HEK293T (cell line): ENCODE data around the gene COA1.

Source experiments
- BHLHE40 ChIP-seq: fragments of 450-650 bp; IDR thresholded peaks from 2 replicates; pipeline ENCODE4 v1.6.1; 2016; ENCODE audit warnings: mild to moderate bottlenecking, moderate library complexity, borderline replicate concordance
- CTBP1 ChIP-seq: fragments of 450-650 bp; IDR thresholded peaks from 2 replicates; pipeline ENCODE4 v1.6.1; 2016; ENCODE audit warnings: borderline replicate concordance
- ELF4 ChIP-seq: fragments of 450-650 bp; IDR thresholded peaks from 2 replicates; pipeline ENCODE4 v1.6.1; 2017; ENCODE audit warnings: antibody characterized with exemption
- FOXA1 ChIP-seq: fragments of 450-650 bp; IDR thresholded peaks from 2 replicates; pipeline ENCODE4 v1.6.1; 2016; ENCODE audit warnings: mild to moderate bottlenecking
- SP1 ChIP-seq: fragments of 450-650 bp; IDR thresholded peaks from 2 replicates; pipeline ENCODE4 v1.6.1; 2017
- SUZ12 ChIP-seq: fragments of 450-650 bp; IDR thresholded peaks from 2 replicates; pipeline ENCODE4 v1.6.1; 2016; ENCODE audit warnings: mild to moderate bottlenecking
- TF ChIP-seq, protein P1 (sequence below): fragments of 450-650 bp; IDR thresholded peaks from 2 replicates; pipeline ENCODE4 v1.6.1; 2016

DNA sequence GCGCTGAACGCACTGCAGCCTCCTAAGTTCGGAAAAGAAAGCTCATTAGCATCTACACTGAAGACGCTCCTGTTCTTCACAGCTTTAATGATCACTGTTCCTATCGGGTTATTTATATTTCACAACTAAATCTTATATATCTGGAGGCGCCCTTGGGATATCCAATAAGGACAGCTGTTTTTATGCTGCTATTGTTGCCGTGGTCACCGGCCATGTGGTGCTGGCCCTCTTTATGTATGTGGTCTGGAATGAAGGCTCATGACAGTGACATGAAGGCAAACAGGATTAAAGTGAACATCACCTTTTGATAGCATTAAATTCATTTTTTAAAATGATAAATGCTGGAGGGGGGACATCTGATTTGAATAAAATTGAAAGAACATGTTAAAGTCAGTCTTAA lies 38.0 kb upstream of the COA1 start:
- TF ChIP-seq FOXA1 (no peak), SP1 (no peak), CTBP1 (no peak), BHLHE40 (no peak), ELF4 (no peak), SUZ12 (no peak)
- TF ChIP-seq, protein P1, sequence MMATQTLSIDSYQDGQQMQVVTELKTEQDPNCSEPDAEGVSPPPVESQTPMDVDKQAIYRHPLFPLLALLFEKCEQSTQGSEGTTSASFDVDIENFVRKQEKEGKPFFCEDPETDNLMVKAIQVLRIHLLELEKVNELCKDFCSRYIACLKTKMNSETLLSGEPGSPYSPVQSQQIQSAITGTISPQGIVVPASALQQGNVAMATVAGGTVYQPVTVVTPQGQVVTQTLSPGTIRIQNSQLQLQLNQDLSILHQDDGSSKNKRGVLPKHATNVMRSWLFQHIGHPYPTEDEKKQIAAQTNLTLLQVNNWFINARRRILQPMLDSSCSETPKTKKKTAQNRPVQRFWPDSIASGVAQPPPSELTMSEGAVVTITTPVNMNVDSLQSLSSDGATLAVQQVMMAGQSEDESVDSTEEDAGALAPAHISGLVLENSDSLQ: no peak
